IPS-18a (cell line): Measurements from ENCODE around the gene TMSB4X.

Source experiments
- H3K27ac ChIP-seq: one replicate; pipeline ENCODE4 v1.5.1; 2013; ENCODE audit warnings: low read length
- H3K27me3 ChIP-seq: one replicate; pipeline ENCODE4 v1.6.1; 2013; ENCODE audit warnings: mild to moderate bottlenecking, low read length; ENCODE audit not compliant: control insufficient read depth, insufficient read depth
- H3K36me3 ChIP-seq: one replicate; pipeline ENCODE4 v1.6.1; 2013; ENCODE audit warnings: low read depth, low read length; ENCODE audit not compliant: control insufficient read depth
- H3K4me1 ChIP-seq: one replicate; pipeline ENCODE4 v1.6.1; 2013; ENCODE audit warnings: low read depth, low read length; ENCODE audit not compliant: control insufficient read depth
- H3K4me3 ChIP-seq: one replicate; pipeline ENCODE4 v1.5.1; 2013; ENCODE audit warnings: low read length
- H3K9ac ChIP-seq: one replicate; pipeline ENCODE4 v1.6.1; 2013; ENCODE audit warnings: mild to moderate bottlenecking, low read length, moderate library complexity
- H3K9me3 ChIP-seq: one replicate; pipeline ENCODE4 v1.6.1; 2013; ENCODE audit warnings: low read depth, low read length; ENCODE audit not compliant: control insufficient read depth

Gene TMSB4X

DNA sequence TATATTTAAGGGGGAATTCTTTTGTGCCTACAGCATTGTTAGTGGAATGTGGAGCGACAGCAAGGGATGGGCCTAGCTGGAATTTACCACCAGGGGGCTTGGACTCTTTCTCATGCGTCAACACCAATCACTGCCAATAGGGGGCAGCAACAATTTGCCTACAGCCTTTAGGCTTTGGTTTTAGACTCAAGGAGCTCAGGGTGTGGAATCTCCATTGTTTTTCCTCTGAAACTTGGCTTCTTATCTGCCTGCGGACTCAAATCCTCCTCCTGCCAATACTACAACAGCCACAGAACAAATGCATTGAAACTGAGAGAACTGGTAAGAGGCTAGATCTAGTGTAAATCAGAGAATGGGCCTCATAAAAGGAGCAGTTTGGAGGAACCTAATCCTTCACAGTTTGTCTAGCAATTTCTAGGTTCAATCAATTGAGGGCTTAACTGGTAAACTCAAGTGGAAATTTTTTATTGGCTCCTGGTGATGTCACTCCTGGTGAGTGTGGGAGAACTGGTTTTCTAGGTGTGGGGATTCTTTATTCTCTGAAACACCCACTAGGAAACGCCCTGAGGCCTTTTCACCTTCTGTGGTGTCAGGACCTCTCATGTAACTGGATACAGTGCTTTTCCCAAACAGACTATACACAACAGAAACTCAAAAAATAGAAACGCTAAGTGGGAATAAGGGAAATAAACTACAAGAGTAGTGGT, 27.9 kb upstream of the TMSB4X start:
- Histone ChIP-seq H3K27me3 (no peaks in the 10 kb centered on the region), H3K4me1 (peaks cover 16% of the 10 kb centered on the region), H3K36me3 (no peaks in the 10 kb centered on the region), H3K4me3 (no peak overlapping the region), H3K9ac (peak overlapping the region; percentile 8), H3K9me3 (no peaks in the 10 kb centered on the region), H3K27ac (no peak overlapping the region)

DNA sequence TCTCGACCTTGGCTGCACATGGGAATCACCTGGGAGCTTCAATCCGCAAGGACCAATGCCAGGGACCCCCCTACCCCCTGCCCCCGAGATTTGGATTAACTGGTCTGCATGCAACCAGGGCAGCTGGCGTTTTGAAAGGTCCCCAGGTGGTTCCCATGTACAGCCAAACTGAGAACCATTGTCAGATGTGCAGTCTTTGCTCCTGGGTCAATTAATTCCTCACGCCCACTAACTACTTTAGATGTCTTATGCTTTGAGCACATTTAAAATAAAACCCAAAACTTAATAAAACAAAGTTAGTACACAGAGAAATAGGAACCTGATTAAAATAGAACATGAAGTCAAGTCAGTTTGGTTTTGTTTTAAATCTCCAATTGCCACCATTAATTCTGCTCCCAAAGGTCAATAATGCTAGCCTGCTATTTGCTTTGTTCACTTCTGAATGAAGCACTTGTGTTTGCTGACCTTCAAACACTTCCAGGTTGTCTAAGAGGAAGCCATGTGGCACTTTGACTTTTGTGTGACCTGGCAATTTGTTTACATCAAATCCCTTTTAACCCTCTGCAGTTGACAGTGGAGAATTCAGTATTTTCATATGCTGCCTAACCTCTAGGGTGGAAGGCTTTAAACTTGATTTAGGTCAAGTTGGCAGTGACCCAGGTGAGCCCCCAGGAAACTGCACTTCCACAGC, 27.2 kb upstream of the TMSB4X start:
- peaks cover 16% of the 10 kb centered on the region for H3K4me1 ChIP-seq
- H3K9me3 ChIP-seq: no peaks in the 10 kb centered on the region
- H3K9ac ChIP-seq: peak overlapping the region; percentile 8
- H3K27ac ChIP-seq: no peak overlapping the region
- no peaks in the 10 kb centered on the region for H3K36me3 ChIP-seq
- no peak overlapping the region for H3K4me3 ChIP-seq
- H3K27me3 ChIP-seq: no peaks in the 10 kb centered on the region

DNA sequence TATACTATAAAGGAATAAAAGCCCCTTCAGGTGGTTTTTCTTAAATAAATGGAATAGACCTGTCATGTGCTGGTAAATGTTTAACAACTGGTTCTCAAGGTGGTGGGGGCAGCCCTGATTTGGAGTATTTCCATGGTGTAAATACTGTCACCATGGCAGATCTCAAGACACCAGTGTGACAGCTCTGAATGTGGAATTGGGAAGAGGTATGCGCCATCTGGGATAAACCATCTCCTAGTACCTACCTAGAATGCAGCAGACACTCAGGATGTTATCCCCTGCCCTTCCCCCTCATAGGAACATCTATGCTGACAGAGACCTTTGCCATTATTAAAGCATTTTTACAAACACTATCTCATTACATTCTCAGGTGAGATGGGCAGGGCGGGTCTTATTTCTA, 26.4 kb upstream of the TMSB4X start:
- Histone ChIP-seq H3K36me3 (no peaks in the 10 kb centered on the region), H3K9ac (no peak overlapping the region), H3K4me3 (no peak overlapping the region), H3K27ac (no peak overlapping the region), H3K9me3 (no peaks in the 10 kb centered on the region), H3K4me1 (peaks cover 16% of the 10 kb centered on the region), H3K27me3 (no peaks in the 10 kb centered on the region)

DNA sequence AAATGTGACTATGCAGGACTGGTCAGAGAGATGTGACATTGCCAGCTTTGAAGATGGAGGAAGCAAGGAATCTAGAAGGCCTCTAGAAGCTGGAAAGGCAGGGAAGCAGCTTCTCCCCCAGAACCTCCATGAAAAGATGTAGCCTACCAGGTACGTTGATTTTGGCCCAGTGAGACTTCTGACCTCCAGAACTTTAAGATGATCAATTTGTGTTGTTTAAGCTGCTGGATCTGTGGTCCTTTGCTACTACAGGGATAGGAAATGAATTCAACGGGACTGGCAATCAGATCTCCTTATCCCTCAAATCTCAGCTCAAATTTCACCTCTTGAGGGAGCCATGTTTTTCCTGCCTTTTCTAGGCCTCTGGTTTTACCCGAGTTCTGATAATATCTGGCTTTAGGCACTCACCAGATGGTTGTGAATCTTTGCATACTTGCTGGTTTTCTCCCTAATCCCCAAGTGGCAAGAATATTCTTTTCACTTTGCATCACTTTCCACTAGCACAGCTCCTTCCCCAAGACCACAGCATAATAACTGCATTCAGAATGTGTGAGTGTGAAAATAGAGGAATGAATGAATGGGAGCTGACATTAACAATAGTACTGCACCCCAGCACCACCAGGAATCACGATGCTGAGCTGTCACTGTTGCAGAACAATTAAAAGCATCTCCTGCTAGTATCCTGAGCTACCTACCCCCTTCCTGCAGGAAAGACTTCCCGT, 25.5 kb upstream of the TMSB4X start:
- Histone ChIP-seq H3K4me1 (peaks cover 16% of the 10 kb centered on the region), H3K9me3 (no peaks in the 10 kb centered on the region), H3K27me3 (no peaks in the 10 kb centered on the region), H3K27ac (no peak overlapping the region), H3K4me3 (no peak overlapping the region), H3K36me3 (no peaks in the 10 kb centered on the region), H3K9ac (no peak overlapping the region)

DNA sequence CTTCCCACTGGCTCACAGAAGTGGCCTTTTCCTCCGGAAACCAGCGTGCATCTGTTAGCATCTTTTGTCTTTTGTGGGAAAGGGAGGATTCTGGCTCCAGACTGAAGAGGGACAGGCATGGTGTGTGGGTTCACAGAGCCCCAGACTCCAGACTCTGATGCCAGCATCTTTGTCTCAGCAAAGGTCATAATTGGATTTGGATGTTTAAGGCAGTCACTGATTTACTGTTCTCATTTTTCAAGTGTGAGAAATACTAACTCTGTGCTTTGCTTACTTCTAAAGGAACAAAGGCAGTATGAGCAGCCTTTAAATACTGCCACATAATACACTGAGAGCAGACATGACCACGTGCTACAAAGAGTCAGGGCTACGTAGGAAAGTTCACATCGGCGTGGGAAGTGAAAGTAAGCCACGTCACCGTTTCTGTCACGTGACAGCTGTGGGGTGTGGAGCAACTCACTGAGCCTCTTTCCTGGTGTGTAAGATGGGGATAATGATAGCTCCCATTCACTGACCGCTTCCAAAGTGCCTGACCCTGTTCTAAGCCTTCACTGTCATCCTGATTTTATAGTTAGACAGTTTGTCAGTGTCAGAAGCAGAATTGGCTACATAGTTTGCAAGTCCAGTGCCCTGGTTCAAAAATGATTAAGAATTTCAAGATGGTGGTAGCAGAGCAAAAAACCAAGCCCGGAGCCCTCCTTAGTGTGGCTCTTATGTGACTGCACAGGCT, 24.8 kb upstream of the TMSB4X start:
- Histone ChIP-seq H3K27me3 (no peaks in the 10 kb centered on the region), H3K9ac (no peak overlapping the region), H3K27ac (no peak overlapping the region), H3K4me1 (peaks cover 16% of the 10 kb centered on the region), H3K36me3 (no peaks in the 10 kb centered on the region), H3K4me3 (no peak overlapping the region), H3K9me3 (no peaks in the 10 kb centered on the region)

DNA sequence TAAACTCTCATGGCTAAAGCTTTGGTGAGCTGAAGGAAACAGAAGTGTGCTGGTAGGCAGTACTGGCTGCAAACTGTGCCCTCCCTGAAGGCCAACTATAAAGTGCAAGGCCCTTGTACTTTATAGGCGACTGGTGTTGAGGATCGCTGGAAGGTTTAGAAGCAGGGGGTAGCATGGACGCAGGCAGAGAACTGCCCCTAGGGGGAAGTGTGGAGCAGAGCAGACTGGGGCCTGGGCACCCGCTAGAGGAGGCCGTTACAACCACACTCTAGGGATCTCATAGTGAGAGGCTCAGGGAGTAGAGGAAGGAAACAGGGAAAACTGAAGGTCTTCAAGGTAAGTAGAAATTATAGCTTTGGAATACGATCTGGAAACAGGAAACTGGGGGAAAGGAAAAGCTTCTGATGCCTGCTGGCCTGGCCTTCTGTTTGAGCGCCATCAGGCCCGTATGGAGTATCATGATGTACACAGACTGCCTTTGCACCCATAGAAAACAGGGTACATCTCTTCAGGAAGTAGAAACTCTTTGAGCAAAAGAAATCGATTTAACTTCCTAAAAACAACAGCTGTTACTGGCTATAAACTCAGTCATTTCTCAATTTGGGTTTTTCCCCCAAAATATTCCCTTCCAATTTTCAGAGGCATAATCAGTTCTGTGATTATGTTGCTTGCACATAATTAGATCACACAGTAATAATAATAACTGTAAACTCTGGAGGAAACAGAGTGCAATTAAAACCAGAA, 23.9 kb upstream of the TMSB4X start:
- Histone ChIP-seq H3K27me3 (no peaks in the 10 kb centered on the region), H3K36me3 (no peaks in the 10 kb centered on the region), H3K4me1 (peaks cover 16% of the 10 kb centered on the region), H3K27ac (no peak overlapping the region), H3K9ac (no peak overlapping the region), H3K9me3 (no peaks in the 10 kb centered on the region), H3K4me3 (no peak overlapping the region)

DNA sequence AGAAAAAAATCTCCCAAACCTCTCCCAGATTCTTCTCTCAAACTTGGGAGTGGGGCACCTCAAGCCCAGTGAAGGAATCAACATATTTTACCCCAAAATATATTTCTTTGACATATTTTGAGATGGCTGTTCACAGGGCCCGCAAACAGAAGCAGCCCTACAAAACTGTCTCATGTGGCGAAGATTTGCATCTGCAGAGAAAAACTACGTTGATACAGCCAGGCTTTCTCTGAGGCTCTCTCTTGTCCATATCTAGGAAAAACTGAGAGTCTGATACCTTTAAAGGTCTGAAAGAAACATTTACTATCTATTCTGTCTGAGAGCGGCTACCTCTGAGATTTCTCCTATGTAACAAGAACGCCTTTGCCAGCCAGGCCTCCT, 23.3 kb upstream of the TMSB4X start:
- Histone ChIP-seq H3K27me3 (no peaks in the 10 kb centered on the region), H3K27ac (no peak overlapping the region), H3K9me3 (no peaks in the 10 kb centered on the region), H3K4me1 (peaks cover 14% of the 10 kb centered on the region), H3K4me3 (no peak overlapping the region), H3K9ac (no peak overlapping the region), H3K36me3 (no peaks in the 10 kb centered on the region)

DNA sequence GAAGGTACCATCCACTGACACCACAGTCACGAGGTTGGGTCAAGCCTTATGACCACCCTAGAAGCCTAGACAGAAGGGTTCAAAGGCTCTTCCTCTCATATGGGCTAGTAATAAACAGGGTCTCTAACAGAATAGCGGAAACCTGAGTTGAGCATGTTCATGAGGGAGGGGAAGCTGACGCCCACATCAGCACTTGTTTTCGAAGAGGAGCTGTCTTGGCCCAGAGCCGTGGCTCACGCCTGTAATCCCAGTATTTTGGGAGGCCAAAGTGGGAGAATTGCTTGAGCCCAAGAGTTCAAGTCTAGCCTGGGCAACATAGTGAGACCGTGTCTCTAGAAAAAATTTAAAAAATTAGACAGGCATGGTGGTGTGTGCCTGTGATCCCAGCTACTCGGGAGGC, 21.5 kb upstream of the TMSB4X start:
- no peak overlapping the region for H3K4me3 ChIP-seq
- H3K9ac ChIP-seq: no peak overlapping the region
- H3K4me1 ChIP-seq: peaks cover 6% of the 10 kb centered on the region
- H3K27me3 ChIP-seq: no peaks in the 10 kb centered on the region
- H3K9me3 ChIP-seq: no peaks in the 10 kb centered on the region
- no peaks in the 10 kb centered on the region for H3K36me3 ChIP-seq
- no peak overlapping the region for H3K27ac ChIP-seq

DNA sequence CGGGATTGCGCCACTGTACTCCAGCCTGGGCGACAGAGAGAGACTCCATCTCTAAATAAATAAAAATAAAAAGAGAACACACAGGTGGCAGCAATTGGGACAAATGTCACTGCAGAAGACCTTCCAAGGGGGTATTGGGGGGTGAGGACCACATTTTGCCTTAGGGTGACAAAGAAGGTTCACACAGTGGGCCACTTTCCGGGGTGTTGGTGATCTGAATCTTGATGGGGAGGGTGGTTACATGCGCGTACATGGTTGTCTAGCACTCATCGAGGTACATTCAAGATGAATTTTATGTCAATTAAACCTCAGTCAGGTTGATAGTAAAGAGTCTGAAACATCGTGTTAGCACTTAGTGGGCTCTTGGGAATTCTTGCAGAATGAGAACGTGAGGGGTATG, 20.5 kb upstream of the TMSB4X start:
- Histone ChIP-seq H3K9ac (no peak overlapping the region), H3K27me3 (no peaks in the 10 kb centered on the region), H3K4me1 (peaks cover 6% of the 10 kb centered on the region), H3K36me3 (no peaks in the 10 kb centered on the region), H3K9me3 (no peaks in the 10 kb centered on the region), H3K27ac (no peak overlapping the region), H3K4me3 (no peak overlapping the region)

DNA sequence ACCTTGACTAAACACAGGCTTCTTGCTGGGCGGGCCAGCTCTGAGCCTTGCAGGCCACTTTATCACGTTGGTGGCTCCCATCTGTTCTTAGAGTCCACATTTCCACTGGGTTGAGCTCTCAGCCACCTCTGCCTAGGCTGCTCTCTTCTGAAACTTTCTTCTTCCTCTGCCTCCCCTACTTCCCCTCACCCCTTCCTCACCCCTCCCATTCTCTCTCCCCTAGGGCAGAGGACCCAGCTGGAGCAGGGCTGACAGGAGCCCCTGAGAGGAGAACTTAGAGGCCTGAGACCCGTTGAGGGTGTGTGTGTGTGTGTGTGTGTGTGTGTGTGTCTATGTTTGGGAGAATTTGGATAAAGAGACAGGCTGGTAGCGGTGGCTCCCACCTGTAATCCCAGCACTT, 19.9 kb upstream of the TMSB4X start:
- H3K9me3 ChIP-seq: no peaks in the 10 kb centered on the region
- H3K4me1 ChIP-seq: peaks cover 6% of the 10 kb centered on the region
- H3K36me3 ChIP-seq: no peaks in the 10 kb centered on the region
- no peak overlapping the region for H3K27ac ChIP-seq
- H3K4me3 ChIP-seq: no peak overlapping the region
- H3K27me3 ChIP-seq: no peaks in the 10 kb centered on the region
- H3K9ac ChIP-seq: no peak overlapping the region
